ENCODE results near the gene ACBD5.
"Not testable (repeated sequence)": the region's sequence is repeated elsewhere in the genome, so short reads cannot be mapped to it uniquely, and the experiment has no call there.

DNA sequence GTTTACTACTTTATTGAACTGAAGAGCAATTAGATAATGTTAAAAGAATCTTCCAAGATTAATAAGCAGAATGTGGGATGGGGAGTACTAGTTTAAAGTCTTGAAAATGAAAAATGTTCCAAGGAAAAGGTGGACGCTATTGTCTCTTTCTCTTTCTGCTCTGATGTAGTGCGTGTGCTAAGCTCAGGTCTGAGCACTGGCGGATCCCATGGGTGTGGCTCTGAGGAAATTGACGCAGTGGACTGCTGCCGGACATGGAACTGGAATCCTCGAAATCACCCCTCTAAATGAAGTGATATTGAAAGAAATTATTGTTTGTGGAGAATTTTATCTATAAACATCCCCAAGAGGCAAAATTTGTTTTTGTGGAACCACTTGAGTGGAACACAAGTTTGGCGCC lies 22.2 kb upstream of the ACBD5 start:
- TF ChIP-seq YY1 (tag by site-specific recombination; IDR thresholded peaks at IDR 0.05); ZNF623 (tag by site-specific recombination; IDR thresholded peaks at IDR 0.05); KLF9 (tag by site-specific recombination; IDR thresholded peaks at IDR 0.05; ENCODE audit: low read depth); TCF7L2 (IDR thresholded peaks at IDR 0.05; ENCODE audit: borderline replicate concordance, low read depth, low read length); MYNN (tag by site-specific recombination; IDR thresholded peaks at IDR 0.05; ENCODE audit: borderline replicate concordance); FEZF1 (tag by site-specific recombination; IDR thresholded peaks at IDR 0.05); ZNF785 (tag by site-specific recombination; IDR thresholded peaks at IDR 0.05): not testable (repeated sequence)
- TF ChIP-seq, protein P1, sequence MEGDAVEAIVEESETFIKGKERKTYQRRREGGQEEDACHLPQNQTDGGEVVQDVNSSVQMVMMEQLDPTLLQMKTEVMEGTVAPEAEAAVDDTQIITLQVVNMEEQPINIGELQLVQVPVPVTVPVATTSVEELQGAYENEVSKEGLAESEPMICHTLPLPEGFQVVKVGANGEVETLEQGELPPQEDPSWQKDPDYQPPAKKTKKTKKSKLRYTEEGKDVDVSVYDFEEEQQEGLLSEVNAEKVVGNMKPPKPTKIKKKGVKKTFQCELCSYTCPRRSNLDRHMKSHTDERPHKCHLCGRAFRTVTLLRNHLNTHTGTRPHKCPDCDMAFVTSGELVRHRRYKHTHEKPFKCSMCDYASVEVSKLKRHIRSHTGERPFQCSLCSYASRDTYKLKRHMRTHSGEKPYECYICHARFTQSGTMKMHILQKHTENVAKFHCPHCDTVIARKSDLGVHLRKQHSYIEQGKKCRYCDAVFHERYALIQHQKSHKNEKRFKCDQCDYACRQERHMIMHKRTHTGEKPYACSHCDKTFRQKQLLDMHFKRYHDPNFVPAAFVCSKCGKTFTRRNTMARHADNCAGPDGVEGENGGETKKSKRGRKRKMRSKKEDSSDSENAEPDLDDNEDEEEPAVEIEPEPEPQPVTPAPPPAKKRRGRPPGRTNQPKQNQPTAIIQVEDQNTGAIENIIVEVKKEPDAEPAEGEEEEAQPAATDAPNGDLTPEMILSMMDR (tag by site-specific recombination; IDR thresholded peaks at IDR 0.05) = not testable (repeated sequence)
- TF ChIP-seq, protein P2, sequence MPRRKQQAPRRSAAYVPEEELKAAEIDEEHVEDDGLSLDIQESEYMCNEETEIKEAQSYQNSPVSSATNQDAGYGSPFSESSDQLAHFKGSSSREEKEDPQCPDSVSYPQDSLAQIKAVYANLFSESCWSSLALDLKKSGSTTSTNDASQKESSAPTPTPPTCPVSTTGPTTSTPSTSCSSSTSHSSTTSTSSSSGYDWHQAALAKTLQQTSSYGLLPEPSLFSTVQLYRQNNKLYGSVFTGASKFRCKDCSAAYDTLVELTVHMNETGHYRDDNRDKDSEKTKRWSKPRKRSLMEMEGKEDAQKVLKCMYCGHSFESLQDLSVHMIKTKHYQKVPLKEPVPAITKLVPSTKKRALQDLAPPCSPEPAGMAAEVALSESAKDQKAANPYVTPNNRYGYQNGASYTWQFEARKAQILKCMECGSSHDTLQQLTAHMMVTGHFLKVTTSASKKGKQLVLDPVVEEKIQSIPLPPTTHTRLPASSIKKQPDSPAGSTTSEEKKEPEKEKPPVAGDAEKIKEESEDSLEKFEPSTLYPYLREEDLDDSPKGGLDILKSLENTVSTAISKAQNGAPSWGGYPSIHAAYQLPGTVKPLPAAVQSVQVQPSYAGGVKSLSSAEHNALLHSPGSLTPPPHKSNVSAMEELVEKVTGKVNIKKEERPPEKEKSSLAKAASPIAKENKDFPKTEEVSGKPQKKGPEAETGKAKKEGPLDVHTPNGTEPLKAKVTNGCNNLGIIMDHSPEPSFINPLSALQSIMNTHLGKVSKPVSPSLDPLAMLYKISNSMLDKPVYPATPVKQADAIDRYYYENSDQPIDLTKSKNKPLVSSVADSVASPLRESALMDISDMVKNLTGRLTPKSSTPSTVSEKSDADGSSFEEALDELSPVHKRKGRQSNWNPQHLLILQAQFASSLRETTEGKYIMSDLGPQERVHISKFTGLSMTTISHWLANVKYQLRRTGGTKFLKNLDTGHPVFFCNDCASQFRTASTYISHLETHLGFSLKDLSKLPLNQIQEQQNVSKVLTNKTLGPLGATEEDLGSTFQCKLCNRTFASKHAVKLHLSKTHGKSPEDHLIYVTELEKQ (tag by site-specific recombination; IDR thresholded peaks at IDR 0.05; ENCODE audit: borderline replicate concordance) = not testable (repeated sequence)
- TF ChIP-seq, protein P3, sequence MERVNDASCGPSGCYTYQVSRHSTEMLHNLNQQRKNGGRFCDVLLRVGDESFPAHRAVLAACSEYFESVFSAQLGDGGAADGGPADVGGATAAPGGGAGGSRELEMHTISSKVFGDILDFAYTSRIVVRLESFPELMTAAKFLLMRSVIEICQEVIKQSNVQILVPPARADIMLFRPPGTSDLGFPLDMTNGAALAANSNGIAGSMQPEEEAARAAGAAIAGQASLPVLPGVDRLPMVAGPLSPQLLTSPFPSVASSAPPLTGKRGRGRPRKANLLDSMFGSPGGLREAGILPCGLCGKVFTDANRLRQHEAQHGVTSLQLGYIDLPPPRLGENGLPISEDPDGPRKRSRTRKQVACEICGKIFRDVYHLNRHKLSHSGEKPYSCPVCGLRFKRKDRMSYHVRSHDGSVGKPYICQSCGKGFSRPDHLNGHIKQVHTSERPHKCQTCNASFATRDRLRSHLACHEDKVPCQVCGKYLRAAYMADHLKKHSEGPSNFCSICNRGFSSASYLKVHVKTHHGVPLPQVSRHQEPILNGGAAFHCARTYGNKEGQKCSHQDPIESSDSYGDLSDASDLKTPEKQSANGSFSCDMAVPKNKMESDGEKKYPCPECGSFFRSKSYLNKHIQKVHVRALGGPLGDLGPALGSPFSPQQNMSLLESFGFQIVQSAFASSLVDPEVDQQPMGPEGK (tag by site-specific recombination; IDR thresholded peaks at IDR 0.05) = not testable (repeated sequence)
- TF ChIP-seq, protein P4, sequence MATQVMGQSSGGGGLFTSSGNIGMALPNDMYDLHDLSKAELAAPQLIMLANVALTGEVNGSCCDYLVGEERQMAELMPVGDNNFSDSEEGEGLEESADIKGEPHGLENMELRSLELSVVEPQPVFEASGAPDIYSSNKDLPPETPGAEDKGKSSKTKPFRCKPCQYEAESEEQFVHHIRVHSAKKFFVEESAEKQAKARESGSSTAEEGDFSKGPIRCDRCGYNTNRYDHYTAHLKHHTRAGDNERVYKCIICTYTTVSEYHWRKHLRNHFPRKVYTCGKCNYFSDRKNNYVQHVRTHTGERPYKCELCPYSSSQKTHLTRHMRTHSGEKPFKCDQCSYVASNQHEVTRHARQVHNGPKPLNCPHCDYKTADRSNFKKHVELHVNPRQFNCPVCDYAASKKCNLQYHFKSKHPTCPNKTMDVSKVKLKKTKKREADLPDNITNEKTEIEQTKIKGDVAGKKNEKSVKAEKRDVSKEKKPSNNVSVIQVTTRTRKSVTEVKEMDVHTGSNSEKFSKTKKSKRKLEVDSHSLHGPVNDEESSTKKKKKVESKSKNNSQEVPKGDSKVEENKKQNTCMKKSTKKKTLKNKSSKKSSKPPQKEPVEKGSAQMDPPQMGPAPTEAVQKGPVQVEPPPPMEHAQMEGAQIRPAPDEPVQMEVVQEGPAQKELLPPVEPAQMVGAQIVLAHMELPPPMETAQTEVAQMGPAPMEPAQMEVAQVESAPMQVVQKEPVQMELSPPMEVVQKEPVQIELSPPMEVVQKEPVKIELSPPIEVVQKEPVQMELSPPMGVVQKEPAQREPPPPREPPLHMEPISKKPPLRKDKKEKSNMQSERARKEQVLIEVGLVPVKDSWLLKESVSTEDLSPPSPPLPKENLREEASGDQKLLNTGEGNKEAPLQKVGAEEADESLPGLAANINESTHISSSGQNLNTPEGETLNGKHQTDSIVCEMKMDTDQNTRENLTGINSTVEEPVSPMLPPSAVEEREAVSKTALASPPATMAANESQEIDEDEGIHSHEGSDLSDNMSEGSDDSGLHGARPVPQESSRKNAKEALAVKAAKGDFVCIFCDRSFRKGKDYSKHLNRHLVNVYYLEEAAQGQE (tag by site-specific recombination; IDR thresholded peaks at IDR 0.05) = not testable (repeated sequence)
